ENCODE data around the gene FRMD4A. TPM values are rescaled to one million over a fixed set of nuclear protein-coding genes. Genes with fewer than 3 reads are reported as not detected.

Gene FRMD4A
- total and polyA plus RNA-seq, 12 donors: 17.4 to 43.4 (median 30.3) TPM

DNA sequence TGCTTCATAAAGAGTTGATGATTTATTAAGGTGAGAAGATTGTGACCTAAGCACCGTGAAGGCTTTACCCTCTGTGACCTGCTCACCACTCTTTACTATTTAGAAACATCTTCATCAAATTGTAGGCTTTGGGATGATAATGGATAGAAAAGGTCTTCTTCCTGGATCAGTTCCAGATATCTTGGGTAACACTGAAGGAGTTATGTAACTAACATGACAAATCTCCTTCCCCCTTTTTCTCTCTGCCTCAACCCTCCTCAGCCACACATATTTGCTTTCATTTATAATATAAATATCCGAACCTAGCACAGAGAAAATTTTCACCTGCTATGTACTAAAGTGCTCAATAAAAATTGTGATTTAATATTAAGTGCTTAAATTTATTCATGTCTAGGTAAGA lies 151.5 kb downstream of the FRMD4A start:
- peaks cover 0 to 85% (median 79%) of the 10 kb centered on the region in 7 donors for H3K27me3 ChIP-seq

DNA sequence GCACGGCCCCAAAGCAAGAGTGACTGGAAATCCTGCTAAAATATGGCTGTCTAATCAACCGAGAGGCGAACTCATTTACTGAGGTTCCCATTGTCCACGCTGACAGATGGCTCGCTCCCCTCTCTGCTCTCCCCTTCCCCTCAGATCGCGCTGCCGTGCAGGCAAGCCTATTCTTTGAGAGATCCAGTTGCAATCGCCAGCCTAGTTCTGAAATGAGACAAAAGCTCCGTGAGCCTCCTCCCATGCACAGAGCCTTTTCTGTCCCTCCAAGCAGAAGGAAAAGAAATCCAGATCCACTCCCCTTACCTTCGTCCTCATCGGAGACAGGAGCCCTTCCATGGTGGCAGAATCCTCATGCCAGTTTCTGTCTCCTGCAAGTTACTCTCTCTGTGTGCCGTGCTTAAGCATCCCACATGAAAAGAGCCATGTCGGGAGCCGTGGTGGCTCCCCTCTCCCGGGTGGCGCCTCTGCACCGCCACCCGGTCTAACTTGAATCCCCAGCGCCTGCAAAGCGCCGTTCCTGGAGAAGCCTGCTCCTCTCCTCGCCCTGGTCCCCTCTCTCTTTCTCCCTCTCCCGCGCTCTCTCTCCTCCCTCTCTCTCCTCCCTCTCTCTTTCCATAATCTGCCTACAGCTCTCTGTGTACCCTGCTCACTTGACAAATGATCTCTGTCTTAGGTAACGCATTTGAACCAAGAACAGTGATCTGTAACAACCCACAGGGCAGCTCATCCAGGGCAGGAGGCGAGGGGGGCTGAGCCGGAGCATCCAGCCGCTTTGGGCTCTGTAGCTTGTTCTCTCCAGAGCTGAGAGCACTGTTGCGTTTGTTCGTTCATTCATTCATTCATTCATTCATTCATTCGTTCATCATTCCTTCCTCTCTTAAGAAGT lies 156.8 kb downstream of the FRMD4A start:
- TF ChIP-seq, protein P1, sequence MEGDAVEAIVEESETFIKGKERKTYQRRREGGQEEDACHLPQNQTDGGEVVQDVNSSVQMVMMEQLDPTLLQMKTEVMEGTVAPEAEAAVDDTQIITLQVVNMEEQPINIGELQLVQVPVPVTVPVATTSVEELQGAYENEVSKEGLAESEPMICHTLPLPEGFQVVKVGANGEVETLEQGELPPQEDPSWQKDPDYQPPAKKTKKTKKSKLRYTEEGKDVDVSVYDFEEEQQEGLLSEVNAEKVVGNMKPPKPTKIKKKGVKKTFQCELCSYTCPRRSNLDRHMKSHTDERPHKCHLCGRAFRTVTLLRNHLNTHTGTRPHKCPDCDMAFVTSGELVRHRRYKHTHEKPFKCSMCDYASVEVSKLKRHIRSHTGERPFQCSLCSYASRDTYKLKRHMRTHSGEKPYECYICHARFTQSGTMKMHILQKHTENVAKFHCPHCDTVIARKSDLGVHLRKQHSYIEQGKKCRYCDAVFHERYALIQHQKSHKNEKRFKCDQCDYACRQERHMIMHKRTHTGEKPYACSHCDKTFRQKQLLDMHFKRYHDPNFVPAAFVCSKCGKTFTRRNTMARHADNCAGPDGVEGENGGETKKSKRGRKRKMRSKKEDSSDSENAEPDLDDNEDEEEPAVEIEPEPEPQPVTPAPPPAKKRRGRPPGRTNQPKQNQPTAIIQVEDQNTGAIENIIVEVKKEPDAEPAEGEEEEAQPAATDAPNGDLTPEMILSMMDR (IDR thresholded peaks at IDR 0.05): no peak
- Histone ChIP-seq H3K4me1 (peaks cover 0 to 15% (median 12%) of the 10 kb centered on the region in 9 donors), H3K9me3 (no peaks in the 10 kb centered on the region), H3K27me3 (peaks cover 0 to 91% (median 57%) of the 10 kb centered on the region in 7 donors), H3K4me3 (peak overlapping the region in 9 of 10 donors; percentile 16 to 52 (median 48)), H3K36me3 (no peaks in the 10 kb centered on the region), H3K27ac (no peak overlapping the region)
- intact Hi-C loops (cut with DNase I): loop anchor here in 2 of 10 donors (10.0 kb wide), 2 partner anchors 121 to 379 kb away; no protein-coding TSS in a partner anchor
- 2 to 3% methylated on average over 32 of the region's 32 CpGs for WGBS, 2 donors
- no peak for DNase-seq
- peak in 5 of 8 donors; percentile 22 to 57 (median 46) for ATAC-seq

More for the DNA sequence above, 151.5 kb downstream of the FRMD4A start:
- H3K9me3 ChIP-seq: no peaks in the 10 kb centered on the region
- H3K36me3 ChIP-seq: no peaks in the 10 kb centered on the region
- H3K27ac ChIP-seq: no peak overlapping the region
- no peak for ATAC-seq
- TF ChIP-seq, protein P1 (IDR thresholded peaks at IDR 0.05): no peak
- H3K4me3 ChIP-seq: no peak overlapping the region
- WGBS, 2 donors: 44 to 60% methylated on average over 2 of the region's 2 CpGs
- intact Hi-C loops (cut with DNase I): loop anchor here in 2 of 10 donors (10.0 kb wide), 2 partner anchors 116 to 384 kb away; no protein-coding TSS in a partner anchor
- H3K4me1 ChIP-seq: peaks cover 0 to 6% (median 2%) of the 10 kb centered on the region in 9 donors
- DNase-seq: no peak

DNA sequence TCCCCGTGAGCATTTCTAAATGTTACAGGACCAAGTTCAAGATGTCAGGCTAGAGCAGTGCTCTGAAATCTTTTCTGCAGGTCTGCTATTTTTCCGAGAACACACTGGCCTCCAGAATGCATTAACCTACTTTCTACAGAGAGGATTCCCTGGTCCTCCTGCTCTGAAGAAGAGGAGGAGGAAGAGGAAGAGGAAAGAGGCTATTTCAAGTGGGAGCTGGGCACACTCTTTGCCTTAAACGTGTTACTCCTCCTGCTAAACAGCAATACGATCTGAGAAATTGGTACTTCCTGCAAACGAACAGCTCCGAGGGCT lies 157.4 kb downstream of the FRMD4A start:
- H3K36me3 ChIP-seq: no peaks in the 10 kb centered on the region
- ATAC-seq: peak in 1 of 8 donors; percentile 9
- no peaks in the 10 kb centered on the region for H3K9me3 ChIP-seq
- TF ChIP-seq, protein P1 (IDR thresholded peaks at IDR 0.05): no peak
- H3K27ac ChIP-seq: no peak overlapping the region
- DNase-seq: no peak
- H3K4me3 ChIP-seq: peak overlapping the region in 9 of 10 donors; percentile 16 to 52 (median 48)
- peaks cover 0 to 85% (median 51%) of the 10 kb centered on the region in 7 donors for H3K27me3 ChIP-seq
- 3 to 4% methylated on average over 6 of the region's 6 CpGs for WGBS, 2 donors
- peaks cover 0 to 15% (median 12%) of the 10 kb centered on the region in 9 donors for H3K4me1 ChIP-seq
- intact Hi-C loops (cut with DNase I): loop anchor here in 2 of 10 donors (10.0 kb wide), 2 partner anchors 121 to 379 kb away; no protein-coding TSS in a partner anchor

DNA sequence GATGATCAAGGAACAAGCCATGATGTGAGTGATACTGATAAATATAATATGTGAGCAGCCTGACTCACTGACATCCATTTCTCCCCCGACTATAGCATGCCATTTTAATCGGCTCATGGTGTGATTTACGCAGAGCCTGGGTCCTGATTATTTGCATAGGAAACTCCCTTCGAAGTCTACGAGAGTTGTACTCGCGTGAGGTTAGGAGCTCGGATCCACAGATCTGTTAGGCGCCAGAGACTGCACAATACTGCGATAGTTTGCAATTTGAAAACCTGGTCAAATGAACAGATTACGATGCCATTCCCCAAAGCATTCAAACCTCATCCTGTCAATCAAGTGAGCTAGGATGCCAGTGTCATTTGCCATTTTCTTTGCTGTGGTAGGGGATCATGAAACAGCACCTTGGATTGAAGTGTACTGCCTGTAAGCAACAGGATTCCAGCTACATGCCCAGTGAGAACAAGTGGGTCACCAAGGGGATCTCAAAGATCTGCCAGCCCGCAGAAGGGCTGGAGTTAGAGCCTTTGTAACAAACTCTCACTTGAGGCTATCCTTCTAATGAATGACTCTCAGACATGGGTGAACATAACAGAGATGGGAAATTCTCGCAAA lies 158.3 kb downstream of the FRMD4A start:
- DNase-seq (no peak), ATAC-seq (no peak)
- TF ChIP-seq, protein P1 (IDR thresholded peaks at IDR 0.05): no peak
- H3K9me3 ChIP-seq: no peaks in the 10 kb centered on the region
- peaks cover 0 to 15% (median 12%) of the 10 kb centered on the region in 9 donors for H3K4me1 ChIP-seq
- no peak overlapping the region for H3K4me3 ChIP-seq
- 87 to 89% methylated on average over 13 of the region's 13 CpGs for WGBS, 2 donors
- H3K36me3 ChIP-seq: no peaks in the 10 kb centered on the region
- peaks cover 0 to 82% (median 51%) of the 10 kb centered on the region in 7 donors for H3K27me3 ChIP-seq
- no peak overlapping the region for H3K27ac ChIP-seq
- intact Hi-C loops (cut with DNase I): loop anchor here in 2 of 10 donors (10.0 kb wide), 2 partner anchors 122 to 378 kb away; no protein-coding TSS in a partner anchor

Data from heart right ventricle (tissue), 16 donors.